GM23338 (cell line): ENCODE results near the gene EPB41L5. TPM values are rescaled to one million over a fixed set of nuclear protein-coding genes. Genes with fewer than 3 reads are reported as not detected.

Experiments
- ATAC-seq: fragments of 200-7000 bp; cut with Tn5 transposase; 3 replicates; pipeline ENCODE4 v1.9.1; 2020
- DNase-seq: peaks from one replicate; pipeline ENCODE4 v3.0.0-alpha.2; 2015; ENCODE audit warnings: low spot score
- H2AFZ ChIP-seq: fragments of 200-600 bp; sonication (generic); 2 replicates; pipeline ENCODE4 v1.8.0; 2016; ENCODE audit warnings: antibody characterized with exemption, mild to moderate bottlenecking, moderate library complexity
- H3F3A ChIP-seq: fragments of 200-600 bp; sonication (generic); replicated peaks from 2 replicates; pipeline ENCODE4 v1.8.0; 2017; ENCODE audit warnings: antibody characterized with exemption, mixed run types, low read depth
- H3K27ac ChIP-seq: fragments of 200-600 bp; sonication (generic); 2 replicates; pipeline ENCODE4 v1.6.1; 2016; ENCODE audit warnings: low read depth
- H3K27me3 ChIP-seq: fragments of 200-600 bp; sonication (generic); 2 replicates; pipeline ENCODE4 v1.8.0; 2016; ENCODE audit warnings: mild to moderate bottlenecking, mixed run types, moderate library complexity; ENCODE audit not compliant: insufficient read depth
- H3K36me3 ChIP-seq: fragments of 200-600 bp; sonication (generic); 2 replicates; pipeline ENCODE4 v1.8.0; 2016; ENCODE audit warnings: mild to moderate bottlenecking; ENCODE audit not compliant: insufficient read depth
- H3K4me1 ChIP-seq: fragments of 200-600 bp; sonication (generic); 2 replicates; pipeline ENCODE4 v1.8.0; 2016; ENCODE audit warnings: mild to moderate bottlenecking, moderate library complexity; ENCODE audit not compliant: insufficient read depth
- H3K4me2 ChIP-seq: fragments of 200-600 bp; sonication (generic); 2 replicates; pipeline ENCODE4 v1.7.1; 2017; ENCODE audit warnings: mixed run types
- H3K4me3 ChIP-seq: fragments of 200-600 bp; sonication (generic); 2 replicates; pipeline ENCODE4 v1.6.1; 2016; ENCODE audit warnings: mixed run types
- H3K79me2 ChIP-seq: fragments of 200-600 bp; sonication (generic); replicated peaks from 2 replicates; pipeline ENCODE4 v1.8.0; 2017; ENCODE audit warnings: mild to moderate bottlenecking; ENCODE audit not compliant: insufficient read depth
- H3K9me2 ChIP-seq: fragments of 200-600 bp; sonication (generic); 2 replicates; pipeline ENCODE4 v1.8.0; 2017; ENCODE audit not compliant: insufficient read depth
- H4K20me1 ChIP-seq: fragments of 200-600 bp; sonication (generic); replicated peaks from 2 replicates; pipeline ENCODE4 v1.8.0; 2017; ENCODE audit warnings: mild to moderate bottlenecking; ENCODE audit not compliant: insufficient read depth
- H3K27ac Mint-ChIP-seq: 2 replicates; pipeline ENCODE4 v1.8.0; 2020; ENCODE audit warnings: inconsistent platforms, mild to moderate bottlenecking, moderate library complexity, mixed read lengths
- H3K27me3 Mint-ChIP-seq: 3 replicates; pipeline ENCODE4 v1.8.0; 2022; ENCODE audit warnings: low read depth, mild to moderate bottlenecking, moderate library complexity, mixed read lengths, inconsistent platforms; ENCODE audit not compliant: insufficient read depth, poor library complexity
- H3K36me3 Mint-ChIP-seq: 3 replicates; pipeline ENCODE4 v1.8.0; 2021; ENCODE audit warnings: low read depth, mild to moderate bottlenecking, inconsistent platforms, moderate library complexity, mixed read lengths
- H3K4me1 Mint-ChIP-seq: 3 replicates; pipeline ENCODE4 v1.8.0; 2020; ENCODE audit warnings: mild to moderate bottlenecking, inconsistent platforms, mixed read lengths
- H3K4me3 Mint-ChIP-seq: 3 replicates; pipeline ENCODE4 v1.8.0; 2021; ENCODE audit warnings: moderate library complexity, mild to moderate bottlenecking, inconsistent platforms, mixed read lengths
- H3K9me3 Mint-ChIP-seq: 3 replicates; pipeline ENCODE4 v1.8.0; 2020; ENCODE audit warnings: moderate library complexity, mild to moderate bottlenecking, inconsistent platforms, mixed read lengths
- CREB1 ChIP-seq: fragments of 250-450 bp; sonication (Bioruptor Pico); IDR thresholded peaks from 2 replicates; pipeline ENCODE4 v1.5.0; 2020; ENCODE audit warnings: low read depth, mild to moderate bottlenecking, moderate library complexity
- EZH2 ChIP-seq: fragments of 200-600 bp; sonication (generic); IDR thresholded peaks from one replicate; pipeline ENCODE4 v1.8.0; 2017; ENCODE audit warnings: antibody characterized with exemption, mild to moderate bottlenecking, low read depth; ENCODE audit not compliant: unreplicated experiment
- EZH2phosphoT487 ChIP-seq: fragments of 200-600 bp; sonication (generic); IDR thresholded peaks from one replicate; pipeline ENCODE4 v1.8.1; 2018; ENCODE audit warnings: antibody characterized with exemption; ENCODE audit not compliant: unreplicated experiment
- JUNB ChIP-seq: IDR thresholded peaks from one replicate; pipeline ENCODE4 v1.6.1; 2016; ENCODE audit warnings: antibody characterized with exemption; ENCODE audit not compliant: unreplicated experiment
- NANOG ChIP-seq: IDR thresholded peaks from 2 replicates; pipeline ENCODE4 v1.6.1; 2016; ENCODE audit warnings: antibody characterized with exemption, borderline replicate concordance
- POLR2AphosphoS5 ChIP-seq: IDR thresholded peaks from 2 replicates; pipeline ENCODE4 v1.6.1; 2016; ENCODE audit warnings: antibody characterized with exemption, low read depth
- STAT1 ChIP-seq: IDR thresholded peaks from one replicate; pipeline ENCODE4 v1.6.1; 2016; ENCODE audit warnings: antibody characterized with exemption; ENCODE audit not compliant: unreplicated experiment
- ZNF114 ChIP-seq: fragments of 250-450 bp; sonication (Bioruptor Pico); IDR thresholded peaks from 2 replicates; pipeline ENCODE4 v1.5.0; 2020; ENCODE audit warnings: mild to moderate bottlenecking, moderate library complexity
- ZNF331 ChIP-seq: fragments of 250-450 bp; sonication (Bioruptor Pico); IDR thresholded peaks from 2 replicates; pipeline ENCODE4 v1.5.0; 2020; ENCODE audit warnings: low read depth, mild to moderate bottlenecking, moderate library complexity
- ZNF462 ChIP-seq: fragments of 250-450 bp; sonication (Bioruptor Pico); IDR thresholded peaks from 2 replicates; pipeline ENCODE4 v1.5.0; 2020; ENCODE audit warnings: mild to moderate bottlenecking, moderate library complexity
- polyA plus RNA-seq: library from polyadenylated mRNA; unstranded; fragments of >200 nt; fragmentation: Nextera tagmentation; extraction: Ambion mirVana; gene quantifications from 2 replicates; pipeline ENCODE4 v1.2.1, GENCODE V29; 2016
- total RNA-seq: library from RNA; depleted of rRNA; stranded (reverse); fragments of >200 nt; shearing (Covaris generic); gene quantifications from 2 replicates; pipeline ENCODE4 v1.2.3, GENCODE V29; 2014
- TF ChIP-seq, protein P1 (sequence below): IDR thresholded peaks from one replicate; pipeline ENCODE4 v1.6.1; 2018; ENCODE audit warnings: antibody characterized with exemption; ENCODE audit not compliant: unreplicated experiment
- TF ChIP-seq, protein P2 (sequence below), 2 experiments: fragments of 200-600 bp in 1 of 2; sonication (generic) in 1 of 2; conservative IDR thresholded peaks; 2 replicates each; pipeline versions ENCODE4 v1.5.1 to v1.6.1; 2016 to 2017; ENCODE audit warnings: antibody characterized with exemption in 2 of 2, low read depth in 2 of 2, mild to moderate bottlenecking in 2 of 2, moderate library complexity in 1 of 2
- TF ChIP-seq, protein P3 (sequence below): IDR thresholded peaks from 2 replicates; pipeline ENCODE4 v1.6.1; 2016; ENCODE audit warnings: antibody characterized with exemption

Gene EPB41L5
- total and polyA plus RNA-seq, 2 experiments from 2014 or later: 15.5 to 35.4 TPM

GRCh38 chr2:120100627-120101026 lies 87.8 kb downstream of the EPB41L5 start:
- no peak overlapping the region for H3K27ac Mint-ChIP-seq
- no peaks in the 10 kb centered on the region for H3K9me2 ChIP-seq
- H4K20me1 ChIP-seq: 0 out of 2 replicates have a peak, but pooled peaks cover 4% of the 10 kb centered on the region
- no peaks in the 10 kb centered on the region for H3K4me1 Mint-ChIP-seq
- no peaks in the 10 kb centered on the region for H3K9me3 Mint-ChIP-seq
- no peaks in the 10 kb centered on the region for H3K27me3 ChIP-seq
- no peaks in the 10 kb centered on the region for H3K27me3 Mint-ChIP-seq
- no peak overlapping the region for H3K4me3 Mint-ChIP-seq
- H3K4me3 ChIP-seq: no peak overlapping the region
- no peak overlapping the region for H2AFZ ChIP-seq
- TF ChIP-seq, protein P1, sequence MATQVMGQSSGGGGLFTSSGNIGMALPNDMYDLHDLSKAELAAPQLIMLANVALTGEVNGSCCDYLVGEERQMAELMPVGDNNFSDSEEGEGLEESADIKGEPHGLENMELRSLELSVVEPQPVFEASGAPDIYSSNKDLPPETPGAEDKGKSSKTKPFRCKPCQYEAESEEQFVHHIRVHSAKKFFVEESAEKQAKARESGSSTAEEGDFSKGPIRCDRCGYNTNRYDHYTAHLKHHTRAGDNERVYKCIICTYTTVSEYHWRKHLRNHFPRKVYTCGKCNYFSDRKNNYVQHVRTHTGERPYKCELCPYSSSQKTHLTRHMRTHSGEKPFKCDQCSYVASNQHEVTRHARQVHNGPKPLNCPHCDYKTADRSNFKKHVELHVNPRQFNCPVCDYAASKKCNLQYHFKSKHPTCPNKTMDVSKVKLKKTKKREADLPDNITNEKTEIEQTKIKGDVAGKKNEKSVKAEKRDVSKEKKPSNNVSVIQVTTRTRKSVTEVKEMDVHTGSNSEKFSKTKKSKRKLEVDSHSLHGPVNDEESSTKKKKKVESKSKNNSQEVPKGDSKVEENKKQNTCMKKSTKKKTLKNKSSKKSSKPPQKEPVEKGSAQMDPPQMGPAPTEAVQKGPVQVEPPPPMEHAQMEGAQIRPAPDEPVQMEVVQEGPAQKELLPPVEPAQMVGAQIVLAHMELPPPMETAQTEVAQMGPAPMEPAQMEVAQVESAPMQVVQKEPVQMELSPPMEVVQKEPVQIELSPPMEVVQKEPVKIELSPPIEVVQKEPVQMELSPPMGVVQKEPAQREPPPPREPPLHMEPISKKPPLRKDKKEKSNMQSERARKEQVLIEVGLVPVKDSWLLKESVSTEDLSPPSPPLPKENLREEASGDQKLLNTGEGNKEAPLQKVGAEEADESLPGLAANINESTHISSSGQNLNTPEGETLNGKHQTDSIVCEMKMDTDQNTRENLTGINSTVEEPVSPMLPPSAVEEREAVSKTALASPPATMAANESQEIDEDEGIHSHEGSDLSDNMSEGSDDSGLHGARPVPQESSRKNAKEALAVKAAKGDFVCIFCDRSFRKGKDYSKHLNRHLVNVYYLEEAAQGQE: no peak
- TF ChIP-seq, protein P2, sequence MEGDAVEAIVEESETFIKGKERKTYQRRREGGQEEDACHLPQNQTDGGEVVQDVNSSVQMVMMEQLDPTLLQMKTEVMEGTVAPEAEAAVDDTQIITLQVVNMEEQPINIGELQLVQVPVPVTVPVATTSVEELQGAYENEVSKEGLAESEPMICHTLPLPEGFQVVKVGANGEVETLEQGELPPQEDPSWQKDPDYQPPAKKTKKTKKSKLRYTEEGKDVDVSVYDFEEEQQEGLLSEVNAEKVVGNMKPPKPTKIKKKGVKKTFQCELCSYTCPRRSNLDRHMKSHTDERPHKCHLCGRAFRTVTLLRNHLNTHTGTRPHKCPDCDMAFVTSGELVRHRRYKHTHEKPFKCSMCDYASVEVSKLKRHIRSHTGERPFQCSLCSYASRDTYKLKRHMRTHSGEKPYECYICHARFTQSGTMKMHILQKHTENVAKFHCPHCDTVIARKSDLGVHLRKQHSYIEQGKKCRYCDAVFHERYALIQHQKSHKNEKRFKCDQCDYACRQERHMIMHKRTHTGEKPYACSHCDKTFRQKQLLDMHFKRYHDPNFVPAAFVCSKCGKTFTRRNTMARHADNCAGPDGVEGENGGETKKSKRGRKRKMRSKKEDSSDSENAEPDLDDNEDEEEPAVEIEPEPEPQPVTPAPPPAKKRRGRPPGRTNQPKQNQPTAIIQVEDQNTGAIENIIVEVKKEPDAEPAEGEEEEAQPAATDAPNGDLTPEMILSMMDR (conservative IDR thresholded peaks at IDR 0.05; ENCODE audit: low read depth in 2 of 2): no peak
- TF ChIP-seq STAT1: no peak
- TF ChIP-seq ZNF331 (CRISPR knock-in tag): no peak
- no peak for TF ChIP-seq JUNB
- TF ChIP-seq NANOG: no peak
- no peak for TF ChIP-seq CREB1 (CRISPR knock-in tag)
- no peak for TF ChIP-seq ZNF462 (CRISPR knock-in tag)
- TF ChIP-seq POLR2AphosphoS5: no peak
- TF ChIP-seq EZH2phosphoT487: no peak
- no peak for TF ChIP-seq ZNF114 (CRISPR knock-in tag)
- no peak for TF ChIP-seq EZH2
- TF ChIP-seq, protein P3, sequence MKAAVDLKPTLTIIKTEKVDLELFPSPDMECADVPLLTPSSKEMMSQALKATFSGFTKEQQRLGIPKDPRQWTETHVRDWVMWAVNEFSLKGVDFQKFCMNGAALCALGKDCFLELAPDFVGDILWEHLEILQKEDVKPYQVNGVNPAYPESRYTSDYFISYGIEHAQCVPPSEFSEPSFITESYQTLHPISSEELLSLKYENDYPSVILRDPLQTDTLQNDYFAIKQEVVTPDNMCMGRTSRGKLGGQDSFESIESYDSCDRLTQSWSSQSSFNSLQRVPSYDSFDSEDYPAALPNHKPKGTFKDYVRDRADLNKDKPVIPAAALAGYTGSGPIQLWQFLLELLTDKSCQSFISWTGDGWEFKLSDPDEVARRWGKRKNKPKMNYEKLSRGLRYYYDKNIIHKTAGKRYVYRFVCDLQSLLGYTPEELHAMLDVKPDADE: no peak
- 0 out of 3 replicates have a peak, but pooled peaks cover 3% of the 10 kb centered on the region for H3K36me3 Mint-ChIP-seq
- H3K4me1 ChIP-seq: no peaks in the 10 kb centered on the region
- DNase-seq (no peak), ATAC-seq (no peak)
- no peak overlapping the region for H3K27ac ChIP-seq
- no peak overlapping the region for H3K4me2 ChIP-seq
- no peaks in the 10 kb centered on the region for H3K36me3 ChIP-seq
- no peaks in the 10 kb centered on the region for H3F3A ChIP-seq
- no peaks in the 10 kb centered on the region for H3K79me2 ChIP-seq
